Stimulated activated CD8-positive, alpha-beta memory T cell treated with anti-CD3 and anti-CD28 coated beads, Interleukin-15, amount 100 ng/mL, for 4 hours (primary cell): ENCODE data around the gene STC2.

Experiments used
- DNase-seq, 2 donors: peaks; one replicate each; pipeline ENCODE4 v3.0.0-alpha.2; 2020; ENCODE audit warnings: low read depth in 2 of 2

The STC2 gene

DNA sequence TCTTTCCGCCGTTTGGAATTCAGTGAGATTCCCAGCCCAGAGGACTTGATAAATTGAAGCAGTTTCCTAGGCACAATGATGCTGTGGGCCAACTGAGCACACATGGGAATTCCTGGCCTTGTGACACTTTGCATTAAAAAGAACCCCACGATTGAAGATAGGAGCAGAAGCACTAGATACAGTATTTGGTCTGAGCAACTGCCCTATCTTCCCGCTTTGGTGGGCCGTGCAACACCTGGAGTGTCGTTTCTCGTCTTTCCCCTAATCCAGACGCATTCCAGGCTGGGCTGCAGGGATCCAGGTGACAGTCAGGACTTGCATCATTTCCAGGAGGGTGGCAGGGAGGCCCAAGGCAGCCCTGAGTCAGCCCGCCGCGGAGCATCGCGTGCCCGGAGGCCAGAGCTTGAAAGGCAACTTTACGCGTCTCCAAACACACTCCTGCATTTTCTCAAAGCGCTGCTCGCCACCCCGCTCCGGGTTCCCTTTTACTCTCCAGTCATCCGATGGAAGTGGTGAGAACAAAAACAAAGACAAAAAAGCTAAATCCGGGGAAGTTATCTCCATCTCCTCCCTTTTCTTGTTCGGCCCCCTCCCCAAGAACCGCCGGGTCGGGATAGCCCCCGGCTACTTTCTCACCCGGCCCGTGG lies 753 bp upstream of the STC2 start:
- DNase-seq: no peak

DNA sequence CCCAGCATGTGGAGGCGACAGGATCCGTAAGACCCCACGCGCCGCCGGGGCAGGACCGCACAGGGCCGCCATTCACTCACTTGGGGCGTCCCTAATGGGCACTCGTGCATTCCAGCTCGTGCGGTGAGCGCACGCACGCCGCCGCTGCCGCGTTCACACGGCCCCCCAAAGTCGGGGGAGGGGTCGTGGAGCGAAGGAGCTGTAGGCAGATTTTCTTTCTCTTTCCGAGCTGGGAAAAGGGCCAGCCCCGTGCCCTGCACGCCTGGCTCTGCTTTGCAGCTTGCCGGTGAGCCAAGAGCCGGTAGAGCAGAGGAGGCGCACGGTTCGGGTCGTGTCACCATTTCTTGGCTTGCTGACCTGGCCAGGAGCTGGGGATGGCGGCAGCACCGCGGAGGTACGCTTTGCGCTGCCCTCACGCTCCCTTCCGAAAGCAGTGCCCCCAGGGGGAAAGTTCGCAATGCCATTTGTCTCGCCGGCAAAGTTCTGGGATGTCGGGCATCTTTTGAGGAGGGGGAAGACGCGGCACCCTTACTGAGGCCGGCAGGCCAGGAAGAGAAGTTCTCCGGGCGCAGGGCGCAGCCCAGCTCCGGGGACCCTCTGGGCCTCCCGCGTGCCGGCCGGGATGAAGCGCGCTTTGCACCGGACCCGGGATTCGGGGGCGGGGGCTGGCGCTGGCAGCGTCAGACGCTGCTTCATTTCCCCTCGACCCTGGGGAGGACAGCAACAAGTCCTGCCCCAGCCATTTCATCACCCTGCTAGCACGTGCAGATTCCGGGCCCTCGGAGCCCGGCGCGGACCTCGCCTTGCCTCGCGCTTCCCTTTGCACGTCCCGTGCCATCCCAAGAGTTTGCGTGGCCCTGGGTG lies 898 bp downstream of the STC2 start:
- DNase-seq: no peak

DNA sequence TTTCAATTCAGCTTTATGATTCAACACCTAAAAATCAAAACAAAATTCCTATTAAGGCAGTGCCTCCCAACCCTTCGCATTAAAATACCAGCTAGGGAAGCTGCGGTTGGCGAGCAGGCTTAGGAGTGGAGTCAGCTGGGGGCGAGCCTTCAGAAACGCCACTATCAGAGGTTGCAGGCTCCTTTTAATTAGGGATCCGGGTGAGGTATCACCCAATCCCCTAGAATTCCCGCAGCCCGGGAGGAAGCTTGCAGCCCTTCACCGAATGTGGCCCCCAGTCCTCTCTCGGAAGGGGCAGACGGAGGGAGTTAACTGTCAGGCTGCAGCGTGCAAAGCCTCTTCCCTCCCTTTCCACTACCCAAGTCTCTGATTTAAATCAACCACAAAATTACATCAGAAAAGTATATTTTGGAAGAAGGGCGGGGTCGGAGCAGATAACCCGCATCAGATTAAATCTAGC lies 1.7 kb downstream of the STC2 start:
- DNase-seq: no peak

DNA sequence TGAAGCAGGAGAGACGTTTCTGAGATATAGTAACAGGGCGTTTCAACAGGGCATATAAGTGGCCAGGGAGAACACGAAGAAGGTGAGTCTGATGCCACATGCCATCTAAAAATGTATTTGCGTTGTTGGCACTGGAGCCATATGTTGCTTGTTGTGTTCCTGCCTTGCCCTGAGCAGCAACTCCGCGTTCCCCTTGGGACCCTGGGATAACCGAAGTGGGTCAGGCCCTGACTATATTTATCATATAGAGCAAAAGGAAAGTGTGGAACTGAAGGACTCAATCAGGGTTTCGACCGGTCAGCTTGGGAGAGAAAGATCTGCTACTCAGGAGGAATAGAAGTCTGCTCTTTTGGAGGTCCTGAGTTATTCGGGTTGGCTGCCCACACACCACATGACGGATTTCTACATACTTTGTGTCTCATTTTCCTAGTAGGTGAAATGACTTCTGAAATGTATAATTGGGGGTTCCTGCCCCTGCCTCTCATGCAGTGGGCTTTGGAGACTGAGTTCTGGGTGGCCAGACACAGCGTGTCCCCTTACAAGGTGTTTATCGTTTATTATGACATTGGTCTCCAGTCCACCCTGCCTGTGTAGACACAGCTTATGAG lies 3.0 kb downstream of the STC2 start:
- no peak for DNase-seq

DNA sequence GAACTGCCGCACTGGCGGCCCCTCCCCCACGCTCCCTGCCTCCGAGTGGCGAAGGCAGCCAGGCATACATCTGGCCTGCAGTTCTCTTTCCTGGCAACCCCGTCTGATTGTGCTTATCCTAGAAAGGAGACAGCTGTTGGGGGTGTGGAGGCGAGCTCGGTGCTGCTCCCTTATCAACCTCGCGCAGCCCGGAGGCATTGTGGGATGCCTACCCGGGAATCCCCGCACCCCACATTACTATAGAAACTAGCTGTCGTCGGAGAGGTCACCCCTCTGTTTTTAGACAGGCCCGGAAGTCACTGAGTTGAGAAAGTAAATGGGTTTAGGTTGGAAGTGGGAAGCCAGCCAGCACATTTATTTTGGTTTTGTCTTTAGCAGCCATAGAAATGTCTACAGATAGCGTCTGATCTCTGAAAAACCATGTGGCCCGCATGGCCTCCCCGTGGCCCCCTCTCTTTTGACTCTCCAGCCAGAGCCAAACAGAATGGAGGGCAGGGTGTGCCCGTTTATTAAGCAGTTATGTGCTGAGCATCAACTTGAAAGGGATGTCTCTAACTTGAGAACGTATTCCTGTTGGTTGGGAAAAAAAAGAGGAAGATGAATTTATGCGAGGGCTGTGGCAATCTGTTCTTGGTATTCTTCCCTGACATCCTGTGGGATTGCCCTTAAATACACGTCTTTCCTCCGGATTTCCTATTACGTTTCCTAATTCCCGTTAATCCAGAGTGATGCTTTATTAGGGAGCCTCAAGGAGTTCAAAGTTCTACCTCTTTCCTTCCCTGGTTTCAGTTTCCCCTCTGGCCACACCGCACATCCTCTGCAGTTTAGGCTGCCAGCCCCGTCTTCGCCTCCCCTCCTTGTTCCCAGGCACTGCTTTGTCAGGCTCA lies 3.9 kb downstream of the STC2 start:
- DNase-seq: no peak

DNA sequence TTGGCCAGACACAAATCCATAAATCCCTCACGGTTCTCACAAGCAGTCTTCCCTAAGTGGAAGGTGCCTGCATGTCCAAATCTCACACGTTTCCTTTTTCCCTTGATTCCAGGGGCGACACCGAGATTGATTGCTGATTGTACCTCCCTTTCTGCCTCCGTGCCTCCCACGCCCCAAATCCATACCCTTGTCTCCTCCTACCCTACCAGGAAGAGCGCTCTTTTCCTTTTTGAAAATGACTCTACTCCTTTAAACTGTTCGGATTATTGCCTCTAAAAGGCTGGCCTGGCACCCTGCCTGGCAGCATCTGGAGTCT lies 4.5 kb downstream of the STC2 start:
- DNase-seq: no peak

DNA sequence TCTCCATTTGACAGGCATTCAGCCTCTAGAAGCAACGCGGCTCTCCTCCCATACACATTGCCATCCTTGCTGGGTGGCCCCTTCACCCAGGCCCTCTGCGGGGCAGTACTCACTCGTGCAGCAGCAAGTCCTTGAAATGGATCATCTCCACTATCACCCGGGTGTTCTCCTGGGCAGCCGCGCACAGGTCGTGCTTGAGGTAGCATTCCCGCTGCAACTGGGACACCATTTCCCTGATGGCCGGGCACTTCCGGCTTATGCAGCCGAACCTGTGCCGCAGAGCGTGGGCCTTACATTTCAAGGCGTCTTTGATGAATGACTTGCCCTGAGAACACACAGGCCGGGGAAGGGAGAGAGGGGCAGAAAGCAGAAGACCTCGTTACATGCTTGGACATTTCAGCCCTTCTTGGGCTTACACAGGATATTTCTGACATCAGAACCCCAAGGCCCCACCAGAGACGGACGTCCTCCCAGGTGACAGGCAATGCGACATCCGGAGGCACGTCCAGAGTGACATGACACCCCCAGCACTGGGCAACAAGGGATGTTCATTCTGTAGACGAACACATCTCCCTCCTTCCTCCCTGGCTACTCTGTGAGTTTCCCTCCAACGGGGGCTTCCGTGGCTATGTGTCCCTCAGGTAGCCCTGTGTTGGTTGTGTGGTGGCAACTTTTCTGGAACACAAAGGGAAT lies 5.0 kb downstream of the STC2 start:
- DNase-seq: no peak

DNA sequence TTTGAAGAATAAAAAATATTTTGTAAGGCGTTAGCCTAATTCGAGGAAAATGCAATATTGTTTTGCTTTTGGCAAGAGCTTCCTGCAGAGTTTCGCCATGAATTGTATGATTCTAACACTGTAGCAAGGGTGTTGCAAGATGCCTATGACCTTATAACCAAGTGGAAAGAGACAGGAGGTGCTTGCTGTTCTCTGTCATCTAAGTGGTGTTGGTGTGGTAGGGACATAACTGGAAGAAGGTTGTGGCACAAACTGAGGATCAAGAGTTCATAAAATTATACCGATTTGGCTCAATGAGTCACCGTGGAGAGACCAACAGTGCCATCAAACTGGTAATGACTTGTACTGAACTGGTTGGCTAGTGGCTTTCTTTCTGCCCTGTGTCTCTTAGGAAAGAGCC lies 6.3 kb downstream of the STC2 start:
- no peak for DNase-seq

DNA sequence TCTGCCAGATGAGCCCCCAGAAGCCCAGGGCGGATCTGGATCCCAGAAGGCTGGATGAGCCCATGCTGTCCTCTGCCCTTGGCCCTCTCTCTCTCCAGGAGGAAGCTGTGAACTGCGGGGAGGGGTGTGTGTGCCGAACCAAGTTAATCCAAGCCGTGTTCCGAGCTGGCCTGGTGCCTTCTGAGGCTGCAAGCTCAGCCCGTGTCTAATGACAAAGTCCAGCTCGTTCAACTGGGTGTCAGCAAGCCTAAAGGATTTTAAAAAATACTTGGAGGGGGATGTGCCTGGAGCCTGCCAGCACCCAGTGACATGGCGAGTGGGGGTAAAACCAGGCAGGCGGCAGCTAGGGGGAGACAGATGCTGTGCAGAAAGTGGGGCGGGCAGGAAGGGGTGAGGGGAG lies 8.0 kb downstream of the STC2 start:
- DNase-seq: no peak

DNA sequence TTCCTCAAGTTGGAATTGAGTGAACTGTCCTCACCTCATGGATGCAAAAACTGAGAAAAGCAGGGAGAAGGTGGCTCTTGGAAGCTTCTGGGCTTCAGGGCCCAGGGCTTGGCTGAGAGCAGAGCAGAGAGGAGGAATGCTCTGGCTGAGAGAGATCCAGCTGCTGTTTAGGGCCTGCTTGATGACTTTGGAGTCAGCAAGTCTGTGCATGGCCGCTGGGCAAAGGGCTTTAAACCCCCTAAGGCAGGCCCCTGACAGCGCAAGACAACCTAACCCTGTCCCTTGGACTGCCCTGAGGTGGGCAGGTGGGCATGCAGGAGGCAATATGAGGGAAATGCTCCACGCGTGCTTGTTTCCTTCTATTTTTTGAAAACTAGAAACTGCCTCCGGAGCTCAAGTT lies 8.6 kb downstream of the STC2 start:
- DNase-seq: no peak

DNA sequence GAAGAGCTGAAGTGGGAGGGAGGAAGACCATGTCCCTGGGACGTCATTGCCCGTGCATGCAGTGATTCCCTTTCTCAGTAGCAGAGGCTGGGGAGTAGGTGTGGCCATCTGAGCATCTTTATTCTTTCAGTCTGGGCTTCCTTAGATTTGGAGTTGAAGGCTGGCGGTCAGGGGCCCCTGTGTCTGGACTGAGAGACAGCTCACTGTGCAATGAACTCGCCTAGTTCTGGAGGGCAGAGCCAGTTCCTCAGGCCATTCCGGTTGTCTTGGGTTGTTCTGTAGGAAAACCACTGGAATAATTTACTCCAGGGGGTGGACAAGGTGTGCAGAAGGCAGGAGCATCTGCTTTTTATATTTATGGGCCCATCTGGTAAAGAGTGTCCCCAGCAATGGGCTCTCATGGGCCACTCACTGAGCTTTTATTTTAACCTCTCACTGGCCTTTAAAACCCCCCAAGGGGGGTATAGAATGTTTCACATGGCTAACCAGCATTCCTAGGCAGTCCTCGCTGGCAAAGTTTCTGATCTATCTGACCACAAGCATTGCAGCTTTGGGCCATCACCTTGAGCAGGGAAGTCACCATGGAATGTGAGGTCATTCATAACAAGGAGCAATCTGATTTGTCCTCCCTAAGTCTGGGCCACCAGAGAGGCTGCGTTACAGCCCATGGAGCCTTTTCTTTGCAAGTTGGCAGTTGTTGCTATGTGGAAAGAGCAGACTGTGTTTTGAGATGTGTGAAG lies 9.2 kb downstream of the STC2 start:
- no peak for DNase-seq

DNA sequence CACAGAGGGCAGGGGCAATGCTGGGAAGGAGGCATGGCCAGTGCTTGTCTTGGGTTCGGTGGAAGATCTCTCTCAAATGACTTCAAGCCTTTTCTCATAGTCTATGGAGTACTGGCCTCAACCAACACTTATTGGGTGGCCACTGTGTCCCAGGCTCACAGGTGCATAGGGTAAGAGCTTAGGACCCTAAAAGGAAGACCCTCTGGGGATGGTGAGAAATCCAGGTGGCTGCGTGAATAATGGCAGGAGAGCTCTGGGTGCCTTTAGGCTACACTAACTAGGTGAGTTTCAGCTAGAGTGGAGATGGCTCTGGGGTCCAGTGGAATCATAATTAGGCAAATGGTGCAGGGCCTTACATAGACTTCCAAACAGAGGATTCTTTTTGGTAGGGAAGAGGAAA lies 9.9 kb downstream of the STC2 start:
- DNase-seq: no peak

DNA sequence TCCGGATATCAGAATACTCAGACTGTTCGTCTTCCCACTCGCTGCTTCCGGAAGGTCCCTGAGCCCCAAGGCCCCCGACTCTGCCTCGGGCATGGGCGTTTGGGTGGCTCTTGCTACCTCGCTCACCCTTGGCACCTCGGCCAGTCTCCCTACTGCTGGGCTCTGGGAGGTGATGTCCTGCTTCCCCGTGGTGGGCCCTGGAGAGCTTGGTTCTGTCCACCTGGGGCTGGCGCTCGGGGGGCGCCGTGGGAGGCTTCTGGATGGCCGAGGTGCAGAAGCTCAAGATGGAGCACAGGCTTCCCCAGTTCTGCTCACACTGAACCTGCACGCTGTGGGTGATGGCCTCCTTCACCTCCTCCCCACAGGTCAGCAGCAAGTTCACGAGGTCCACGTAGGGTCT lies 10.4 kb downstream of the STC2 start:
- DNase-seq: no peak

DNA sequence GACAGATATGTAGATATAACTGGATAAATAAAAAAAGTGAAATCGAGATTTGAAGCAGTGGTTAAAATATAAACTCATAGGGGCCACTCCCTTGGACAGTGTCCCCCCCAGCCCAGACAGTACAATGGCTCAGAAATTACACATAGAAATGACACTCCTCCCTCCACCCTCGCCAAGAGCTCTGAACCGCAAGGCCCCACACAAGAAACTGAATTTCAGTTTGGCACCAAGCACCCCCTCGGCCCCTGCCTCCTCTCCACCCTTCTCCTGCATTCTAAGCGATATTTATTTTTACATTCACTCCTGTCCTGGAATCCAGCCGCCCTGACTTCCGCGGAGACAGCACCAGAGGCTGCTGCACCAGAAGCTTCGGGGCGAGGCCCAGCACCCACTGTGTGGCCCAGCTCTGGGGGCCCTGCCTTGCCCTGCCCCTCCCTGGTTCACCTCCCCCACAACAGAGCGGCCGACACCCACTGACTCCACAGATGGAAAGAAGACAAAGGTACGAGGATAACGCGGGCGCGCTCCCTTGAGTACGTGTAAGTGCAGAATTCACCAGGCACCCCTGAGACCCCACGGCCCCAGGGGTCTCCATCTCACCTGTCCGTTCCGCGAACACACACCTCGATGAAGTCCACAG lies 11.0 kb downstream of the STC2 start:
- DNase-seq: no peak

DNA sequence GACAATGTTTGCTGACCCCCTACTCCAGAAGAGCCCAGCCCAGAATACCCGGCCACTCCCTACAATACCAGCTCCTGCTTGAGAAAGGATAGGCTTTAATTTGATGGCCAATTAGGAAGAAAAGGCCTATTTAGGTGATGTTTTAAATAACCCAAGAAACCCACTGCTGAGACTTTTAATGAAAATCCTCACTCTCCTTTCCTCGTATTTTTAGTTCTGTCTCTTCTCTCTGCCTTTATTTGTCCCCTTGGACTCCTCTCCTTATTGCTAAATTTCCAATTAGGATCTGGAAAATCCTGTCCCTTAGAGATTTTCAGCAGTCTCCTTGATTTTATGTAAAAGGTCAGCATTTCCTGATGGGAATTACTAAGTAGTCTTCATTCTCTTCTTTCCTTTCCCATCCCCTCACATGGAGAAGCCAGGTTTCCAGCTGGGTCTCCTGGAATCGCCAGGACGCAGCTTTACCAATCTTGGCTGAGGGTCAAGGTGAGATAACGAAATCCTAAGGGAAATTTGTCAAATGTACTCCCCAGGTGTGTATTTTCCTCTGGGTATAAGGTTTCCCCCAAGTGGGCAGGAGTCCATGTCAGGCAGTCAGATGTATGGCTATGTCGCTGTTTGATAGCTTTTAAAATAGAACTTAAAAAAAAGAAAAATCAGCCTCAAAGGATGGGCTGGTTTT lies 11.7 kb downstream of the STC2 start:
- DNase-seq: no peak

DNA sequence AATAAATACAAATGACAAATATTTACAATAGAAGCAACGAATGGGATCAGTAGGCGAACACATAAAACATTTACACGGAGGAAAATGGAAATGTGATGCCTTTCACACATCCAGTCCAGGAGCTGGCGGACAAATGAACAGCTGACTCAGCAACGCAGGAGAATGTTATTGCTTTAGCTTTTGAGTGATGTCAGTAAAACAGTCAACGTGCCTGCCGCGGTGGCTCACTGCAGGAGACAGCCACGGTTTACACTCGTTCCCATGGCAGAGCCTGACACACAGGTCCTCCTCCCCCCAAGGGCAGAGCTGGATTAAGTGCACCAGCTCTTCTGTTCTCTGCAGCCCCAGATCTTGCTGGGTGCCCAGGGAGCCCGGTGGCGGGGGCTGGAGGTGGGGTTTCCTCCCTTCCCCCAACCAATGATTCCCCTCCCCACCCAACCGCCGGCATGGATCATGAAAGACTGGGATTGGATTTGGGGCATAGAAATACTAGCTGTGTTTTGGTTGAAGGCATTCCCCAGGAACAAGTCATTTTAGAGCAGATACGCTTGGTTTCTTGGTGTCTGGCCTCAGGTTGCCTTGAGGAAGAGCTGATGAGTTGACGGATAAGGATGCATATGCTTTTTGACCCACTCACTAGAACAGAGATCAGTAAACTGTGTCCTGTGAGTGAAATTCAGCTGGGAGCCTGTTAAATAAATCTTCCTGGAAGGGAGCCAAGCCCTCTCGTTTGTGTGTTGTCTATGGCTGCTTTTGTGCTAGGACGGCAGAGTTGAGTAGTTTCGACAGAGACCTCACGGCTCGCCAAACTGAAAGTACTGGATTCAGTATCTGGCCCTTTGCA lies 12.5 kb downstream of the STC2 start:
- DNase-seq: no peak

DNA sequence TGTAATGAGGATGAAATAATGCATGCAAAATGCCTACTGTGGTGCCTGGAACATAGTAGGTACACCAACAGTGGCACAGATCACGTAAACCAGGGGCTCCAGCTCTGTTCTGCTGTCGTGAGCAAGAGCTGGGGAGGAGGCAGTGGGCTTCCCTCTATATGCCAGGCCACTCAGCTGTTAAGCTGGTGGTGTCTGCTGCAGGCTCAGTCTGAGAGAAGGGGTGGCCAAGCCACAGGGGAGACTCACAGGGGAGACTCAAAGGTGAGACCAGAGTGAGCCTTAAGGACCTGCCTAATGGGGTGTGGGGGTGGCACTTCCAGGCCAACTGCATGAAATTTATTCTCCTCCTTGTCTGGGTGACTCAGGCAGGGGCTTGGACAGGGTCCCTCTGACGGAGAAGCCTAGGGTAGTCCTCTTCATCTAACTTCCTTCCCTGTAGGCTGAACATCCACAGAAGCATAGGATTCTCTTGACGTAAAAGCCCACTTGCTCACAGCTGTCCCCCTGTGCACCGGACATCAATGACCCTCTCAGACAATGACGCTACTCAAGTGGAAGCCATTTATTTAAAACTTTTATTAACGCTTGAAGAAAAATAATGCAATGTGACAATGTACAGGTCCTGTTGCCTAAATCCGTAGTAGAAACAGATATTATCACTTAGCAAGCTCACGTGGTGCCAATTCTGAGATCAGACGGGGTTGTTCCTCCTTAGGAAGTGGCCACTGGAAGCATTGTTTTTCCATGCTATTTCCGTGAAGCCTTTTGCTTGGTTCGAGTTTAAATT lies 13.9 kb downstream of the STC2 start:
- DNase-seq: no peak

DNA sequence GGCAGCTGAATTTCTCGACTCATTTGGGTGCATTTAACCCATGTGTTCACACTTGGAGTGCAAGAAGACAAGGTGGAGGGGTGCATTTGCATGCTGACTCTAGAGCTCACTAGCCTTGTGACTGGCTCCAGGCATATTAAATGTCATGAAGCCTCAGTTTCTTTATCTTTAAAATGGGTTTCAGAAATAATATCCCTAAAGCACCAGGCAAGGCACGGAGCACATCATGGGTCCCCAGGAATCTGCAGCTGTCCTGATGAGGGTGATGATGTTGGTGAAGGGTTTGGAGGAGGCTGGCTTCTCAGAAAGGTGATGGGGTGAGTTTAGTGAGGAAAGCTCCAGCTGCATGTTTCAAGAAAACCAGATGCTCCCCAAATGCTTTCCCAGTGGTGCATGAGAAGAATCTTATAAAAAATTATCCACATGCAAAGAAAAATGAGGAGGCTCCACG lies 14.8 kb downstream of the STC2 start:
- DNase-seq: no peak
